ENCODE data around the gene CABLES2.

- TF ChIP-seq CTCF (IDR thresholded peaks at IDR 0.05; ENCODE audit: low read depth, low read length, missing input control): no peak
- TF ChIP-seq, protein P1, sequence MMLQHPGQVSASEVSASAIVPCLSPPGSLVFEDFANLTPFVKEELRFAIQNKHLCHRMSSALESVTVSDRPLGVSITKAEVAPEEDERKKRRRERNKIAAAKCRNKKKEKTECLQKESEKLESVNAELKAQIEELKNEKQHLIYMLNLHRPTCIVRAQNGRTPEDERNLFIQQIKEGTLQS (IDR thresholded peaks at IDR 0.05): no peak
- no peak for TF ChIP-seq FOXA1 (IDR thresholded peaks at IDR 0.05)
Measured at GRCh38 chr20:62368392-62368975, 38.6 kb downstream of the CABLES2 start.

Measured in liver (tissue), 3 donors.